DMS53 treated with DMSO at 0.1 percent for 48 hours (cell line): ENCODE data around the gene GSTO1.

Experiments
- DNase-seq: peaks from one replicate; lab custom pipeline; 2025; ENCODE audit not compliant: unreplicated experiment; lab: John Stamatoyannopoulos, UW

GSTO1 gene

DNA sequence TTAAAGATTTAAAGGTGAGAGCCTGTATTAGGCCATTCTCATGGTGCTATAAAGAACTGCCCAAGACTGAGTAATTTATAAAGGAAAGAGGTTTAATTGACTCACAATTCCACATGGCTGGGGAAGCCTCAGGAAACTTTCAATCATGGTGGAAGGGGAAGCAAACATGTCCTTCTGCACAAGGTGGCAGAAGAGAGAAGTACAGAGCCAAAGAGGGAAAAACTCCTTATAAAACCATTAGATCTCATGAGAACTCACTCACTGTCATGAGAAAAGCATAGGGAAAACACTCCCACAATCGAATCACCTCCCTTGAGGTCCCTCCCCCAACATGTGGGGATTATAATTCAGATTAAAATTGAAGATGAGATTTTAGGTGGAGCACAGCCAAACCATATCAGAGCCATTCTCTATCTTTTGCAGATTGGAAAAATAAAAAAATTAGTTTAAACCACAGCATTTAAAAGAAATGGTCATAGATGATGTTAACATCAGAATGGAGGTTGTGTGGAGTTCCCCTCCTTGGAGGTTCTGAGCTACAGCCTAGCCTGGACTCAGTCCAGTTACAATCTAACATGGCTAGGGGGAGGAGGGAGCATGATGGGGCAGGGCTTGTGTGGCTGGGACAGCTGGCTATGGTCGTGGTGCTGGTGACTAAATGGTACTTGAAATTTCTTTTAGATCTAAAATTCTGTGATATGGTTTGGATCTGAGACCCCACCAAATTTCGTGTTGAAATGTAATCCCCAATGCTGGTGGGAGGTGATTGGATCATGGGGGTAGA lies 47.4 kb downstream of the GSTO1 start:
- no peak for DNase-seq

DNA sequence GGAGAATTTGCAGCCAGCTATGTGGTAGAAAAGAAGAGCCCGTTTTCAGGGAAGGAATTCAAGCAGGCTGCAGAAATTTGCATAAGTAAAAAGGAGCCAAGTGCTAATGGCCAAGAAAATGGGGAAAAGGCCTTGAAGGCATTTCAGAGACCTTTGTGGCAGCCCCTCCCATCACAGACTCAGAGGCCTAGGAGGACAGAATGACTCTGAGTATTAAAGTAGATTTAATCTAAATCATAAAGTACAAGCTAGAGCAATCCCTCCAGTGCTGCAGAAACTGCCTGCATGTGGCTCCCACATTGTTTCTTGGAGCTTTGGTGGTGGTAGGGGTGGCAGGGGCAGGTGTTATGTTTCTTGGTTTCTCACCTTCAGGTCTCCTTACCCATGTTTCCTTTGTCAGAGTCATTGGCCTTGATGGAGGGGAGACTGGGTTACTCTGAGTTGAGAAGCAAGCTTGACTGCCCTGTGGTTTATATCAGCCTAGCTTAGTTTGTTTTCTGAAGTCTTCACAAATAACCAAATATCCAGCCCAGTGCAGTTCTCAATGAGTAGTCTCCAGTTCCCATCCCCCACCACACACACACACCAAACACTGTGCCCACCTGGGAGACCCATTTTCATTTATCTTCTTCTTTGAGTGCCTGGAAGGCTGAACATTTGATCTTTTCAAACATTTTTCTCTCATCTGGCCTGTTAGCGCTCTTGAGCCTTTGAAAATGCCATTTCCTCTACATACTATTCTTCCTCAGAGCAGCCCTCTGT lies 49.1 kb downstream of the GSTO1 start:
- DNase-seq: no peak

DNA sequence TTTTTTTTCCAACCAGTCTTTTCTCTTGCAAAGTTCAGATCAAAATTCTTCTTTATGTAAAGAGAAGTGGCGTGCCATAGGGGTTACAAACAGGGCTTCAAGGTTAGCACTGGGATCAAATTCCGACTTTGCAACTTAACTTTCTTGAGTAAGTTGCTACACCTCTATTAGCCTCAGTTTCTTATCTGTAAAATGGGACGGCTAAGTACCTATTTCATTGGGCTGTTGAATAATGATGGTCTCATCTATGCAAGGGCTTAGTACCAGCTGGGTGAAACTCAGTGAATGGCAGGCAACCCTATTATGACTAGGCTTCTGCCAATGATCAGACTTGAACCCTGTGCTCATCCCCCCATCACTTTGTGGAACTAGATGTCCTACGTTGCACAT lies 49.7 kb downstream of the GSTO1 start:
- DNase-seq: no peak

DNA sequence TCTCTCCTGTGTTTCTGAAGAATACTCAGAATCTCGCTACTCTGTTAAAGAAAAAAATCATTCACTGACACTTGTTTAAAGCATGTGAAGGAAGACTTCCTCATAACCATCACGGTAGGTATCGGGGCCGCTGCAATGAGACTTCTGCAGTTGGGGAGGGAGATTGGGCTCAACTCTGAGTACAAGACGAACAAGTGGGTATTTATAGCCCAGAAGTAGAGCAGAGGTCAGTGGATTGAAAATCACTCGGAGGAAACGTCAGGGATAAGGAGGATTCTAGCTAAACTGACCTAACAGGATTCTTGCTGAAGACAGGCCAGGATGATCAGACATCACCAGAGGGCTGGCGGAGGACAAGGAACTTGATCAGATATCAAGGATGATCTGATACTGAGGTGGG lies 50.2 kb downstream of the GSTO1 start:
- no peak for DNase-seq

DNA sequence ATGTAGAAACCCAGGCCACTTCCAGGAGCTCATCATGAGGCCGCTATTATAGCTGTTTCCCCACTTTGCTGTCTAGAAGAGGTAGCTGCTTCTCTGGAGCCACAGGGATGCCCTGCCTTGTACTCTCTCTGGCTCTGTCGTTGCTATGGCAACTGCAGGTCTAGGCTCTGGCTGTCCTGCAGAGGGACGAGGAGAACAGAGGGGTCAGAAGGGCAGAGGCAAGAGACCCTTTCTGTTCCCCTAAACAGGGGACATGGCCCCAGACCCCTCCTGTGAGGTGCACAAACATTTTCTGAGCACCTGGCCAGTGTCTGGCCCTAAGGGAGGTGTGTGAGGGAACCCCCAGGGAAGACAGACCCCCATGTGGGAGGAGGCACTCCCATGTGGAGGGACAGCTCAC lies 52.2 kb downstream of the GSTO1 start:
- no peak for DNase-seq

- no peak for DNase-seq
Measured at GRCh38 chr10:104307576-104308438, 53.1 kb downstream of the GSTO1 start.

DNA sequence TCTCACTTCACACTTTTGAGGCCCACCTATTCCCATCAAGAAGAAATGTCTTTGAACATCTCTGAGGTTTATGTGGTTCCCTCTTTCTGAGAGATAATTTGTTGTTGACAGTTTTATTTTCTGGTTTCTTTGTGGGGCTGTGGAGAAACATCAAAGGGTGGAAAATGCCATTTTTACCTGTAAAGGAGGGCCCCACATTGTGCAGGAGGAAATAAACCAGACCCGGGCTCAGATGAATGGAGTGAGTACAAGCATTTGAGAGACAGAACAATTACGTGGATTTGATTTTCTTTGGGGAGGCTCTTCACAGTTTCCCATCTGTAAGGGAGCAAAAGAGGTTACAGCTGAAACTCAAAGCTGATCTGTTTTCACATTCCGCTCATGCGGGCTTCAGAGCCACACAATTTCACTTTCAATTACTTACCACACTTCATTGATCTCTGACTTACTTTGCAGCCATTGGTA lies 53.8 kb downstream of the GSTO1 start:
- DNase-seq: no peak

- no peak for DNase-seq
Measured at GRCh38 chr10:104309980-104310978, 55.6 kb downstream of the GSTO1 start.

GRCh38 chr10:104311184-104311720 lies 56.6 kb downstream of the GSTO1 start:
- DNase-seq: no peak

GRCh38 chr10:104314591-104315485 lies 60.1 kb downstream of the GSTO1 start:
- no peak for DNase-seq

GRCh38 chr10:104315486-104315921 lies 60.8 kb downstream of the GSTO1 start:
- no peak for DNase-seq

- no peak for DNase-seq
Measured at GRCh38 chr10:104316321-104317099, 61.8 kb downstream of the GSTO1 start.
